GM19463 (cell line): ENCODE measurements around the gene ITPR1.
"Not testable (repeated sequence)": the region's sequence is repeated elsewhere in the genome, so short reads cannot be mapped to it uniquely, and the experiment has no call there.

Source experiments
- ATAC-seq: cut with Tn5 transposase; IDR thresholded peaks from one replicate; pipeline ENCODE4 v1.9.1; 2021; ENCODE audit warnings: mild to moderate bottlenecking, moderate library complexity; ENCODE audit not compliant: unreplicated experiment

ITPR1 gene

GRCh38 chr3:4588466-4588865 lies 95.3 kb downstream of the ITPR1 start:
- ATAC-seq: no peak

- no peak for ATAC-seq
Measured at GRCh38 chr3:4589475-4590097, 96.4 kb downstream of the ITPR1 start.

- not testable (repeated sequence) for ATAC-seq
Measured at GRCh38 chr3:4590849-4591248, 97.7 kb downstream of the ITPR1 start.

GRCh38 chr3:4591669-4592068 lies 98.5 kb downstream of the ITPR1 start:
- ATAC-seq: no peak

GRCh38 chr3:4593014-4593413 lies 99.9 kb downstream of the ITPR1 start:
- ATAC-seq: no peak

- no peak for ATAC-seq
Measured at GRCh38 chr3:4595710-4596113, 102.6 kb downstream of the ITPR1 start.

GRCh38 chr3:4596612-4597011 lies 103.5 kb downstream of the ITPR1 start:
- no peak for ATAC-seq

- ATAC-seq: no peak
Measured at GRCh38 chr3:4597208-4597985, 104.2 kb downstream of the ITPR1 start.

- not testable (repeated sequence) for ATAC-seq
Measured at GRCh38 chr3:4598232-4598631, 105.1 kb downstream of the ITPR1 start.

- ATAC-seq: no peak
Measured at GRCh38 chr3:4599612-4600011, 106.5 kb downstream of the ITPR1 start.

GRCh38 chr3:4600493-4600892 lies 107.3 kb downstream of the ITPR1 start:
- no peak for ATAC-seq

GRCh38 chr3:4601892-4602291 lies 108.7 kb downstream of the ITPR1 start:
- ATAC-seq: no peak

- no peak for ATAC-seq
Measured at GRCh38 chr3:4604693-4605092, 111.5 kb downstream of the ITPR1 start.

- no peak for ATAC-seq
Measured at GRCh38 chr3:4606911-4607310, 113.8 kb downstream of the ITPR1 start.

- no peak for ATAC-seq
Measured at GRCh38 chr3:4613366-4613765, 120.2 kb downstream of the ITPR1 start.

- no peak for ATAC-seq
Measured at GRCh38 chr3:4614070-4614469, 120.9 kb downstream of the ITPR1 start.

- ATAC-seq: no peak
Measured at GRCh38 chr3:4614927-4615326, 121.8 kb downstream of the ITPR1 start.

- no peak for ATAC-seq
Measured at GRCh38 chr3:4615750-4616149, 122.6 kb downstream of the ITPR1 start.

GRCh38 chr3:4623421-4623999 lies 130.4 kb downstream of the ITPR1 start:
- no peak for ATAC-seq

- no peak for ATAC-seq
Measured at GRCh38 chr3:4627651-4628375, 134.7 kb downstream of the ITPR1 start.
